Uterus (tissue), 4 donors: ENCODE measurements around the gene SMDT1. TPM values are rescaled to one million over a fixed set of nuclear protein-coding genes. Genes with fewer than 3 reads are reported as not detected.

ENCODE experiments used
- small RNA-seq: library from RNA; depleted of rRNA; stranded (forward); fragments of <200 nt; gene quantifications from one replicate; pipeline ENCODE3, GENCODE V24; 2016
- total RNA-seq, 4 donors: library from RNA; depleted of rRNA in 3 of 4; stranded (reverse); fragments of >200 nt in 3 of 4; gene quantifications; one replicate each; pipeline versions ENCODE4 v1.1.0 to v1.2.4, GENCODE V29; 2014 to 2023
- donor health status: DM: yes; HTN: yes; CAD: no.

SMDT1 gene
- total RNA-seq, 4 donors from 2014 or later, result 8.3 to 98.0 (median 33.2) TPM

Small RNAs within 50 kb of the gene (small RNA-seq; reads per million reads assigned to genes)
- gene SNORD13P1, result not detected

Other genes starting within 250 kb of the SMDT1 start
- 10 to 100 TPM; 10.2 to 61.0 (median 29.0) TPM for gene SREBF2, start 246.6 kb upstream of the SMDT1 start, total RNA-seq
- gene SHISA8, start 164.6 kb upstream of the SMDT1 start, total RNA-seq, result under 1 TPM in 1 of 4 donors, not detected in 3; 0.30 TPM
- 1 to 10 TPM in 1 of 4 donors, under 1 TPM in 1, not detected in 2; 0.30 to 1.3 TPM for gene TNFRSF13C, start 152.9 kb upstream of the SMDT1 start, total RNA-seq
- 10 to 100 TPM in 1 of 4 donors, not detected in 3; 12.7 TPM for gene CENPM, start 132.5 kb upstream of the SMDT1 start, total RNA-seq
- gene SEPTIN3, start 110.3 kb upstream of the SMDT1 start, total RNA-seq, result 1 to 10 TPM in 1 of 4 donors, not detected in 3; 1.4 TPM
- 1 to 10 TPM in 2 of 4 donors, not detected in 2; 3.7 to 6.6 TPM for gene WBP2NL, start 80.9 kb upstream of the SMDT1 start, total RNA-seq
- gene NAGA, start 8.9 kb upstream of the SMDT1 start, total RNA-seq, result 10 to 100 TPM in 3 of 4 donors, 1 to 10 TPM in 1; 9.5 to 44.0 (median 28.8) TPM
- 10 to 100 TPM; 16.8 to 39.7 (median 18.7) TPM for gene PHETA2, start 5.5 kb upstream of the SMDT1 start, total RNA-seq
- 100 to 1,000 TPM in 1 of 4 donors, 10 to 100 TPM in 3; 36.5 to 116 (median 46.0) TPM for gene NDUFA6, start 11.1 kb downstream of the SMDT1 start, total RNA-seq
- gene CYP2D6, start 51.1 kb downstream of the SMDT1 start, total RNA-seq, result 1 to 10 TPM in 1 of 4 donors, under 1 TPM in 1, not detected in 2; 0.62 to 2.0 TPM
- gene TCF20, start 191.0 kb downstream of the SMDT1 start, total RNA-seq, result 10 to 100 TPM; 14.4 to 51.7 (median 27.3) TPM